GM19455 (cell line): Measurements from ENCODE around the gene ANKRD33B.
"Not testable (repeated sequence)": the region's sequence is repeated elsewhere in the genome, so short reads cannot be mapped to it uniquely, and the experiment has no call there.

Source experiments
- ATAC-seq: cut with Tn5 transposase; IDR thresholded peaks from one replicate; pipeline ENCODE4 v1.9.1; 2021; ENCODE audit not compliant: unreplicated experiment

The ANKRD33B gene

GRCh38 chr5:10536931-10537579, 26.8 kb upstream of the ANKRD33B start:
- ATAC-seq, result no peak

DNA sequence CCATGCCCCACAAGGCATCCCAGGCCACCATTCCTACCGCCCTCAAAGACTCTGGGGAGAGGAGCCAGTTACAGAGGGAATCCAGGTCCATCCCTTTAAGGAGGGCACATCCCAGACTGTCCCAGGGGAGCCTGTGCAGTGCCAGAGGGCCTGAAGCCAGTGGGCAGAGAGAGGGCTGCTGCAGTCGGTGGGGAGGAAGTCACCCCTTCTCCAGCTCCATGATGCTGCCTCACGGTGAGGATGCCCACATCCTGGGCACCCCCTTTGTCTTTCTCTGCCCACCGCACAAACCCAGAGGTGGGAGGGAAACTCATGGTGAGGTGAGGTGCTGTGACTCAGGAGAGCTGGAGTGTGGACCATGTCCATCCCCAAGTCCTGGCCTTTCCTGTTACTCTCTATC, 26.2 kb upstream of the ANKRD33B start:
- no peak for ATAC-seq

DNA sequence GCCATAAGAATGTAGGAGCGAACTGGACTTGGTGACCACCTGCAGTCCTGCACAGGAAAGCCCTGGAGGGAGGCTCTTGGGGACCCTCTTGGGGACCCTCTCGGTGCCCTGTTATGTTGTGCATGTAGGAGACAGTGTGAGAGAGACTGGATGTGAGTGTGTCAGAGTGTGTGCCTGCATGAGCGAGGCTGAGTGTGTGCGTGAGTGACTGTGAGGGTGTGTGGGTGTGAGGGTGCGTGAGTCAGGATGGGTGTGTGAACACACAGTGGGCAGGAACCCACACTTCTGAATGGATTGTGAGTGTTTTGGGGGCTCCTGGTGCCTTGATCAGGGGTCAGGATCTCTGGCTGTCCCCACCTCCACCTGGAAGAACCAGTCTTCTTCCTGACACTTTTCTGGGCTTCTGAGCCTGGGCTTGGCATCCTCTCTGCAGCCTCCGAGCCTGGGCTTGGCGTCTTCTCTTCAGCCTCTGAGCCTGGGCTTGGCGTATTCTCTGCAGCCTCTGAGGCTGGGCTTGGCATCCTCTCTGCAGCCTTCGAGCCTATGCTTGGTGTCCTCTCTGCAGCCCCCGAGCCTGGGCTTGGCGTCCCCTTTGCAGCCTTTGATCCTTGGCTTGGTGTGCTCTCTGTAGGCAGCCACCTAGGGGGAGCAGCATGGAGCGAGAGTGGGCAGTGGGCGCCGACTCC, 25.6 kb upstream of the ANKRD33B start:
- no peak for ATAC-seq

- no peak for ATAC-seq
Observed at GRCh38 chr5:10538789-10539686, 24.8 kb upstream of the ANKRD33B start.

GRCh38 chr5:10539687-10539998, 24.2 kb upstream of the ANKRD33B start:
- ATAC-seq, result no peak

DNA sequence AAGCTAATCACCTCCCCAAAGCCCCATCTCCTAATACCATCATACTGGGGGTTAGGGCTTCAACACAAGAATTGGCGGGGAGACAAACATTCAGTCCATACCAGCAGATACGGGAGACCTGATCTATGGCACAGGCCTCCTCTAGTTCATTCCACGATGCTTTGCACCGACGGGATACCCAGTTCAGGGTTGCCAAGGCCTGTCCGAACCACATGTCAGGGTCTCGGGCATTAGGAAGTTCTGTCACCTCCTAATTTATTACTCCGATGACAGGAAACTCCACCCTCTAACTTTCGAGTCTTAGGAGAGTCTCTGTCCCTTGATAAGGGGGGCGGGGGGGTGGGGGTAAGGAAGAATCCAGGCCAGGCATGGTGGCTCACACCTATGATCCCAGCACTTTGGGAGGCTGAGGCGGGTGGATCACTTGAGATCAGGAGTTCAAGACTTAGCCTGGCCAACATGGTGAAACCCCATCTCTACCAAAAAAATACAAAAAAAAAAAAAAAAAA, 23.8 kb upstream of the ANKRD33B start:
- no peak for ATAC-seq

- ATAC-seq, result no peak
Observed at GRCh38 chr5:10540951-10541646, 22.8 kb upstream of the ANKRD33B start.

DNA sequence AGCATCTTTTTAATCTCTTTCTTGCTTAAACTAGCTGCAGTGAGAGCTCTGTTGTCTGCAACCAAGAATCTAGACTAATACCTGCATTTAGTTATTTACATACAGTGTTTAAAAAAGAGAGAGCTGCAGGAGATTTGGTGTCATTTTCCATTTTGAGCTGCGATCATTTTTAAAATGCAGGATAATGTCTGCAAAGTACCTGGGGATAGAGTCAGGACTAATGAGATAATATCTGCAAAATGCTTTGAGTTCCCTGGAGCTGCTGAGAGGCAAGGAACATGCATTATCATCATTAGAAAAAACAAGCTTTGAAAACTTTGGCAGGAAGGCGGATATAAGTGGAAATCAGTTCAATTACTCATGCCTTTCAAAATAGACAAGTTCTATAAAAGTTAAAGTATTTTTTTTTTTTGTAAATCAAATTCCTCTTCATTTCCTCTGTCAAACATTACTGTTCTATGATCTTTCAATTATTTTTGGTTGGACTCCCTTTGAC, 21.8 kb upstream of the ANKRD33B start:
- no peak for ATAC-seq

DNA sequence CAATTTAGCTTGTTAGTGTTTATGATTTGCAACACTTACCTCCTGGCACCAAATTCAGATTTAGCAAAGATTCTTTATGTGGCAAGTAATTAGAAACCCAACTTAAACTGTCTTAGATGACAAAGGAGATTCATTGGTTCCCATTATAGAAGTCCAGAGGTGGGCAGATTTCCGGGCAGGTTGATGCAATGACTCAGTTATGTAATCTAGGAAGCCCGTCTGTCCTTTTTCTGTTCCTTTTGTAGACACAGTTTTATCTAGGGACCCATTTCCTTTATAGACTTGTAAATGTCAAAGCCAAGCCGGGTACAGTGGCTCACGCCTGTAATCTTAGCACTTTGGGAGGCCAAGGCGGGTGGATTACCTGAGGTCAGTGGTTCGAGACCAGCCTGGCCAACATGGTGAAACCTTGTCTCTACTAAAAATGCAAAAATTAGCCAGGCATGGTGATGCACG, 20.3 kb upstream of the ANKRD33B start:
- ATAC-seq, result no peak

GRCh38 chr5:10545084-10545483, 18.8 kb upstream of the ANKRD33B start:
- no peak for ATAC-seq

GRCh38 chr5:10546186-10546585, 17.7 kb upstream of the ANKRD33B start:
- no peak for ATAC-seq

- no peak for ATAC-seq
Observed at GRCh38 chr5:10548418-10549122, 15.3 kb upstream of the ANKRD33B start.

DNA sequence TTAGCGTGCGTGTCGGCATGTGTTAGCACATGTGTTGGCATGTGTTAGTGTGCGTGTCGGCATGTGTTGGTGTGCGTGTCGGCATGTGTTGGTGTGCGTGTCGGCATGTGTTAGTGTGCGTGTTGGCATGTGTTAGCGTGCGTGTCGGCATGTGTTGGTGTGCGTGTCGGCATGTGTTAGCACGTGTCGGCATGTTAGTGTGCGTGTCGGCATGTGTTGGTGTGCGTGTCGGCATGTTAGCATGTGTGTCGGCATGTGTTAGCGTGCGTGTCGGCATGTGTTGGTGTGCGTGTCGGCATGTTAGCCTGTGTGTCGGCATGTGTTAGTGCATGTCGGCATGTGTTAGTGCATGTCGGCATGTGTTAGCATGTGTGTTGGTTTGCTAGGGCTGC, 14.8 kb upstream of the ANKRD33B start:
- not testable (repeated sequence) for ATAC-seq

- ATAC-seq, result no peak
Observed at GRCh38 chr5:10550222-10550995, 13.5 kb upstream of the ANKRD33B start.

GRCh38 chr5:10551782-10552138, 12.1 kb upstream of the ANKRD33B start:
- no peak for ATAC-seq

DNA sequence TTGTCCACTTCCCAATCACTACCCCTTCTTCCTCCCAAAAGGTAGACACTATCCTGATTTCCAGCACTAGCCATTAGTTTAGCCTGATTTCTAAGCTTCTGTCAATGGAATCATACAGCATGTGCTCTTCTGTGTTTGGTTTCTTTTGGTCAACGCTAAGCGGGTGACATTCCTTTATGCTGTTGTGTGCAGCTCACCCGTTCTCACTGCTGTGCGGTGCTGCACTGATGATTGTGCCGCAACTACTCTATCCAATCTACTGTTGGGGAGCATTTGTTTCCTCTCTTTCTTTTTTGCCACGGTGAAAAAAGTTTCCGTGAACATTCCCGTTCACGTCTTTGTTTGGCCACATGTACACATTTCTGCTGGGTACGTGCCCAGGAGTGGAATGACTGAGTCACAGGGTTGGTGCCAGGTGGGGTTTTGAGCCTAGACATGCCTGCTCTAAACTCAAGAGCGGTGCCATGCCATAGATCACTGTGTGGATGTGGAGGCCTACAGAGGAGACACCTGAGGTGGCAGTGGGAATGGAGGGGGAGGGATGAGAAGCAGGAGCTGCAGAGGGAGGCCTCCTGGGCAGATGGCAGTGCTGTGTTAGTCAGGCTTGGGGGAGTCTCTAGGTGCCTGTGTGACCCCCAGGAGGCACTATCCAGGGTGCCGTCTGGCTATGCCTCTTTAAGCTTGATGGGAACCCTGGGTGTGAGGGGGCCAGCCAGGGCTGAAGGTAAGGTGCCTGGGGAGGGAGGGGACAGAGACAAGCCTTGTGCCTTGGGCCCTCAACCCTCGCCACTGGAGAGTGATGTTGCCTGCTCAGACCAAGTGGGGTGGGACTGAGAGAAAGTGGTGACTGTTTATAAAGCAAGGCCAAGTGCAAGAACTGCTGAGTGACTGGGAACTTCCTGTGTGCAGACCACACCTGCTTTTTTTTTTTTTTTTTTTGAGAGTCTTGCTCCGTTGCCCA, 11.4 kb upstream of the ANKRD33B start:
- peak; percentile 62 for ATAC-seq

GRCh38 chr5:10553476-10553875, 10.4 kb upstream of the ANKRD33B start:
- ATAC-seq, result no peak

GRCh38 chr5:10555277-10555684, 8.6 kb upstream of the ANKRD33B start:
- no peak for ATAC-seq
